Stimulated activated CD8-positive, alpha-beta memory T cell treated with anti-CD3 and anti-CD28 coated beads, Interleukin-12 subunit alpha, Interleukin-12 subunit beta, amount 100 ng/mL, for 1 hour (primary cell): Measurements from ENCODE around the gene TTC34.

Experiments used
- DNase-seq: peaks from one replicate; pipeline ENCODE4 v3.0.0-alpha.2; 2020; ENCODE audit warnings: low read depth

TTC34 gene

GRCh38 chr1:2603521-2604155, 197.9 kb downstream of the TTC34 start:
- DNase-seq = no peak

GRCh38 chr1:2602866-2603520, 198.5 kb downstream of the TTC34 start:
- no peak for DNase-seq

DNA sequence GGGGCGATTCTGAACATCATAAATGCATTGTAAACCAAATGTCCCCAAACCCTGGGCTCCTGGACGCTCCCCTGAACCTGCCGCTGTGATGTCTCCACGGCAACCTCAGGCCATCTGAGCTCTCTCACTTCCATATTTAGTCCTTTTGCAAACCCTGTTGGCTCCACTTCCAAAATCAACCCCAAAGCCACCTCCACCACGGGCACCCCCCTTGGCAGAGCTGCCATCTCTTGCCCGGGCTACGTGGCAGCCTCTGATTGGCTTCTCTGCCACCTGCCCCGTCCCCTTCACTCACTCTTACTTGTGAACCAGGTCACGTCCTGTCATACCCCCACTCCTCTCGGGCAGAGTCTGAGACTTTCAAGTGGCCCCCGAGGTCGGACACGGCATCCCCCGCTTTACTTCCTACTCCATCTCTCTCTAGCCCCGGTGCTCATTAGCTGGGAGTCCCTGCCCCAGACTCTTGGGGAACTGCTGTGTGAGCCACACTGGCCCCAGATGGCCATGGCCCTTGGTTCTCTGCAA, 199.1 kb downstream of the TTC34 start:
- DNase-seq = no peak

- DNase-seq = no peak
Measured at GRCh38 chr1:2601721-2602303, 199.7 kb downstream of the TTC34 start.

- no peak for DNase-seq
Measured at GRCh38 chr1:2598329-2598931, 203.1 kb downstream of the TTC34 start.

DNA sequence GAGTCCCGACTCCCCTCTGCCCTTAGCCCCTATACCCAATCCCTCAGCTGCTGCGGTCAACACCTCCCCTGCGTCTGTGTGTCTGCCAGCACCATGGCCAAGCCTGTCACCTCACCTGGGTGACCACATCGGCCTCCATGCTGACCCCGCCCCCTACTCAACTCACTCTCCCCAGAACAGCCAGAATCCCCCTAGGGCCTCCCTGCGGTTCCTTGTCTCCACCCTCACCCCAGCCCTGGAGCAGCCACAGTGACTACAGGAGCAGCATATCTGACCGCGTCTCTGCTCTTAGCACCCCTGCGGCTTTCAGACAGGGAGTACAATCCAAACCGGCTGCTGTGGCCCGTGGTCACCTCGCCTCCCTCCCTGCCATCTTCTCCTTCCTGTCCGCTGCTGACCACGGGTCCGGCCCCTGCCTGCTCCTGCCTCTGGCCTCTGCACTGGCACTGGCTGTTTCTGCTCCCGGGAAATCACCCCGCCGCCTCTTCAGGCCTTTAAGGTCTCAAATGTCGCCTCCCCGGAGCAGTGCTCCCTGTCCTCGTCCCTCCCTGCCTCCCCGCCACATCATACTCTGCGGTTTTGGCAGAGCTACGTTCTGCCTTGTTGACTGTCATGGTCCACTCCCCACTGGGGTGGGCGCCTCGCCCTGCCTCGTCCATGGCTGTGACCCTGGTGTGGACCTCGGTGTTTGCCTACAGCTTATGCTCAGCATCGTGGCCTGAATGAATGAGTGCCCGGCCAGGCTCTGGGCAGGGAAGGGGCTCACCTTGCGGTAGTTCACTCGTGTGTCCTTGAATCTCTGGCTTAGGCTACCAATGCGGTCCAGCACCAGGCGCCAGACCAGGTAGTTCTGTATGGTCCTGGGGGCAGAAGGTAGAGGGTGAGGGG, 203.8 kb downstream of the TTC34 start:
- no peak for DNase-seq

DNA sequence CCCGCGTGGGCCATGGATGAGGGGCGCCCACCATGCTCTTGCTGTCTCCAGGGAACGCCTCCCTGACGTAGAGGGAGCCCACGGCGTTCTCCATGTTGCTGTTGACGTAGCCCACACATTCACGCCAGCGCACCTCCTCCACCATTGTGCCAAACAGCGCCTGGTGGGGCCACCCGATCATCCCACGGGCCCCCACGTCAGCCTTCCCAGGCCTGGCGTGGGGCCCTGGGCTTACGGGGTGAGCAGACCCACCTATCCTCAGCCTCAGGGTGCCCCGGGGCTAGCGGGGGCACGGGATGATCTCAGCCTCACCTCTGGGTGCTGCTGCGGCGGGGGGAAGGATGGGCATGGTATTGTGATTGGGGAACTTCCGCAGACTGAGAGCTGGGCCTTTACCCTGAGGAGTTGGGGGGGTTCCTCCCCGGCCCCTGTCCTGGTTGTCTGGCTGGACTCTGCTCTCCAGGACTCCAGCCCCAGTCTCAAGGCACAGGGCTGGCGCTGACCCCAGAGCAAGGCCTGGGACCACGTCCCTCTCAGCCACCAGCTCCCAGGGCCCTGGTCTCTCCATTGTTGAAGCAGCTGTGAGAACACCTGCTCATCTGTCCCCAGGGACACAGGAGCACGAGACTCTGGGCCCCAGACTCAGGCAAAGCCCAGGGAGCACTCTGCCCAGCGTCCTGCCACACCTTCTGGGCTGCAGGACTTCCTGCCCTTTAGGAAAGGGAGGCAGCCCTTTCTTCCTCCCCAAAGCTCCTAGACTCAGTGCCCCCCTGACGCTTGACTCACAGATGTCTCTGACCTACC, 204.8 kb downstream of the TTC34 start:
- DNase-seq = no peak

GRCh38 chr1:2595812-2596529, 205.5 kb downstream of the TTC34 start:
- DNase-seq = no peak

DNA sequence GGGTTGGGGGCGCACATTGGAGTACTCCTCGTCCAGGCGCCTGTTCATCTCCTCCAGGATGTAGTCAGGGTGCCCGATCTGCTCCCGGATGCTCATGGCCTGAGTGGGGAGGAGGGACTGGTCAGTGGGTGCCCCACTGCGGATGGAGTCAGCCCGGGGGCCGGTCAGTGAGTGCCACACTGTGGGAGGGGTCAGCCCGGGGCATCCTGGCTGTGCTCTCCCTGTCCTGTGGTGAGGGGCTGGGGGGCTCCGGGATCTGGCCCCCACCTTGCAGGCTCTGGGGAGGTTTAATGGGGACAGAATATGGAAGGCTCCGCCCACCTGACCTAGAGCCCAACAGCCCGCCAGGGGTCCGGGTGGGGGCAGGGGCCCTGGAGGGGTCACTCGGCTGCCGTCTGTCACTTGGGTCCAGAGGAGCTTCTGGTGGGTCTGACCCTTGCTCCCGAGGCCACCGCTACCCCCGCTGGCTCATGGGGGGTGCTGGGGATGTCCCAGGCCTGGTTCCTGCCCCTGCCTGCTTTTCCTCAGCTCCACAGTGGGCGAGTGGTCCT, 206.2 kb downstream of the TTC34 start:
- no peak for DNase-seq

- DNase-seq = no peak
Measured at GRCh38 chr1:2594641-2595131, 206.8 kb downstream of the TTC34 start.

DNA sequence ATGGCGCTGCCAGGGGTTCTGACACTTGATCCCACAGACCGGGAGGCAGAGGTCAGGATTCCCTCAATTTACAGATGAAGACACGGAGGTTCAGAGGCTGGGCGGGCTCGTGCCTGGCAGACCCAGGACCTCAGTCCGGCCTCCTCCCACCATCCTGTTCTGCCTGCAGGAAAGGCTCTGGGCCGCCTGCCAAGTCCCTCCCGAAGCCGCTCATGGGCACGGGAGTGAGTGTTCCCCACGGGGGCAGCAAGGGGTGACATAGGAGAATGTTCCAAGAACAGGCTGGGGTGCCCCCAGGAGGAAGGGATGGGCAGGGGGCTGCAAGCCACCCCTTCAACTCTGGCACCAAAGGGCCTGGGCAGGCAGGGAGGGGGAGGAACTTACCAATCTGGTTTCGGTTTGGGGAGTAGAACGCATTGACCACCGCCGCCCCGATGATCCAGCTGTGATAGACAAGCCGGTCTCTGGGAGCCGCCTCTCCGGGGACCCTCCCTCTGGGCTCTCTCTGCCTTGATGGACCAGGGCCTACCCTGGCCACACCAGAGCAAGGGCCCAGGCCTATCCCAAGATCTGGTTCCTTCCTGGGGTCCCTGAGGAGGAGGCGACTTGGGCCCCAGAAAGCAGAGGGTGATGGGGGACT, 207.4 kb downstream of the TTC34 start:
- no peak for DNase-seq

DNA sequence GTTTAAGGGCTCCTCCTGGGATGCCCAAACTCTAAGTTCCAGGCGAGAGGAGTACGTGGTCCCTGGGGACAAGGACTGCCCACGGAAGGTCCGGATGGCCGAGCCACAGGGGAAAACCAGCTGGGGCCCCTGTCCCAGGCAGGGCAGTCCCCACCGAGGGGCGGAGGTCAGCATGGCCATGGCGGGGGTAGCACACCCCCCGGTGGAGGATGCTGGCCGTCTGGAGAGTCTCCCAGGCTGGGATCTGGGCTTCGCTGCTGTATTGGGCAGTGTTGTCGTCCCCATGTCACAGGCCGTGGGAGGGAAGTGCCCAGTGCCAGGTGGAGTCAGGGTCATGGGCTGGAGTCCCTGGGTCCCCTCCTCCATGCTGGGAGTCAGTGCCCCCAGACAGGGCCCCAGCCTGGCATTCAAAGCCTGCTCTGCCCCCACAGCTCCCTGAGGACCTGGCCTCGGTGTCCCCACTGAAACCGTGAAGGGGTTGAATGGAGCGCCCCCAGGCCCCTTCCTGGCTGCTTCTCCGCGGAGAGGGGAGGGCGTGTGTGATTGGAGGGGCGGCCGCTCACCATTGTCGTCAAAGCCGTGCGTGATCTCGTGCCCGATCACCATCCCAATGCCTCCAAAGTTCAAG, 208.1 kb downstream of the TTC34 start:
- no peak for DNase-seq

DNA sequence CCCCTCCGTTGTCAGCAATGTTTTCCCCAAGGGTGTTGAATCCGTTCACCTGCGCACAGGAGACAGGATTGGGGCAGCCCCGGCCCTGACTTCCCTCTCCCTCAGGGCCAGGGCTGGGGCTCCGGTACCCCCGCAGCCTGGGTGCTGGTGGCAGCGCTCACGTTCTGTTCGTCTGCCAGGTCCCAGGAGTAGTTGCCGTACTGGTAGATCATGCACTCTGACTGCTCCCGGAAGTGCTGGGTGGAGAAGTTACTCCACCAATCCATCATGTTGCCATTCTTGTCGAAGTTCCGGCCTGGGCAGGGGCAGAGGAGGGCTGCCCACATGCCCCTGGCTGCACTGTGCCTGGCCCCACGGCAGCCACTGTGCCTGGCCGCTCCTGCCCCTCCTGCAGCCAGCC, 208.8 kb downstream of the TTC34 start:
- DNase-seq = no peak

DNA sequence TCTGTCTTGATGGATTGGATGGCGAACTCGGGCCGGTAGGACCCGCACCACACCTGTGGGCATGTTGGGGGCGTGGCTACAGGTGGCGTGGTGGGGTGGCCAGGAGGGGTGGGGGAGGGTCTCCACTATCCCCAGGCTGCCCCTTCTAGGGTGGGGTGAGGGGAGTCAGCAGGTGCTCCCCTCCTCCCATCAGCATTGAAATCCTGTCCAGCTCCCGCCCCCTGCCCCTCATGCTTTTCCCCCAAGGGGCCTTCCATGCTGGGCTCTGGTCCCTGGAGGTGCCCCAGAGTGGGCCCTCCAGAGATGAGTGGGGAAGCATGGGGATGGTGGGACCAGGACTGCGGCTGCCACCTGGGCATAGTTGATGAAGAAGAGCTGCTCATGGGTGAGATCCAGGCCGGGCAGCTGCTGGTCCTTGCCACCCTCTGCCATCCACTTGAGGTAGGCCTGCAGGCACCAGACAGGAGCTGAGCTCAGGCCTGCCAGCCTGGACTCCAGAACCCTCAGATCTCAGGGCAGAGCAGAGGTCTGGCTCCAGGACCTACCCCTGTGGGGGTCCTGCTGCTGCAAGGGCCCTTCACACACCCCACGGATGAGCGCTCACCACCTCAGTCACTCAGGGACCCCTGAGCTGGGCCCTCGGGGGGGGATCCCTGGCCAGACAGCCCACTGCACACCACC, 209.8 kb downstream of the TTC34 start:
- no peak for DNase-seq

GRCh38 chr1:2591233-2591580, 210.3 kb downstream of the TTC34 start:
- DNase-seq = no peak

DNA sequence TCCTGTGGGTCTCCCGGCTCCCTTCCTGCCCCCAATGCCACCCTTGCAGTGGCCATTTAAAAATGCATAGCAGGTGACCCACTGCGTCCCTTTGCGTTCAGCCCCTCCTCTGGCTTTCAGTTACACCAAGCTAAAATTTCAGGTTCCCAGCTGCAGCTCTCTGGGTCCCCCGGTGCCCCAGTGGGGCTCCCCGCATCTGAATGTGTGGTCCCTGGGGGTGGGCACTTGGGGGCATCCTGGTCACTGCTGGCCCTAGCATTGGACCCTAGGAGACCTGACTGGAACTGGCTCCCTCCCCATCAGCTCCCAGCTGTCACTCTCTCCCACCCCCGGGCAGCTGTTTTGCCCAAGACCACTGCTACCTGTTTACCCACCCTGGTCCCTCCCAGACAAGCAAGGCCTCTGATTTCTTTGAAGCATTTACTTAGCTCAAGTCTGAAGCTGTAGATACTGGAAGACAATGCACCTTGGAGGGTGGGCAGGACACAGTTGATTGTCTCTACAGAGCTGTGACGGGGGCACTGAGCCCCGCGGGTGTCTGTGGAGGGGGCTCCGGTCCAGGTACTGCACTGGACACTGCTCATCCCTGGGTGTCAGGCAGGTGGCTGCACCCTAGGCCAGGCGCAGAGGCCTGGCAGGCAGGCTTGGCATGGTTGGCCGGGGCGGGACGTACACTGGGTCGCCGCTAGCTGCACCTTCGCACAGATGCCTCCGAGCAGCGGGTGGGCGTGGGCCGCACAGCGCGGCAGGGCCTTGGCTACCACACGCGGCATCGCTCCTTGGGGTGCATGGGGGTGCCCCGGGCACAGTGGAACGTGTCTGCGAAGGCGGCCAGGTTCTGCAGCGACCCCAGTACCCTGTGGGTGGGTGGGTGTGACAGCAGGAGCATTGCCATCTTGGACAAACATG, 211.0 kb downstream of the TTC34 start:
- no peak for DNase-seq

DNA sequence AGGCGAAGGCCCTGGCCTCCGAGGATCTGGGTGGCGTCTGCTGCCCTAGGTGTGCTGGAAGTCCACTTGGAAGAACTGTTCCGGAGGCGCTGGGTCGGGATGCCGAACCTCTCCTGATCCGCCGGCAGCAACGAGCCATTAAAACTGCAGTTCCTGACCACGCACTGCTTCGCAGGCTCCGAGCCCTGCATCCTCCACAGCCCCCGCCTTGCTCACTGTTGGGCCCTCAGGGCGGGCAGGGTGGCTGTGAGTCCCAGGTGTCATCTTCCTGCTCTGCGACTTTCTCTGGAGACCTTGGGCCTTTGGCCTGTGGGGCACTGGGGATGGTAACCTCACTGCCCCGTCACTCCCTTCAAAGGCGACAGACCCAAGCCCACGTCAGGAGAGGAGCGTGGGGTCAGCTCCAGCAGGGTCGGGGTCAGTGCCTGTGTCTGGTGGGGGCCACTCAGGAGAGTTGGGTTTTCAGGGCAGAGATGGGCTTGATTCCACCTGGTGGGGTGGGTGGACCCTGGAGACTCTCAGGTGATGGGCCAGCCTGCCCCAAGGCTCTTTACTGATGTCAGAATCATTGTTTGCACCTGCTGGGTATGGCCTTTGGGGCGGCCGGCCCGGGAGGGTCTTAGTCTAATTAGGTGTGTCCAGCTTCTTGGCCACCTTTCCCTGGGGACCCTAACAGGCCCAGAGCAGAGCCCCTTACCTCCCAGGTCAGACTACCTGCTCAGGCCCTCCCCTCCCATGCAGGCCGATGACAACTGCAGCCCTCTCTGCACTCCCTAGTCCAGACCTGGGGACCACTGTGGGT, 211.9 kb downstream of the TTC34 start:
- no peak for DNase-seq
